ENCODE results near the gene OR13C8. TPM values are rescaled to one million over a fixed set of nuclear protein-coding genes. Genes with fewer than 3 reads are reported as not detected.

The OR13C8 gene
- polyA plus RNA-seq, 1 donor, result not detected

DNA sequence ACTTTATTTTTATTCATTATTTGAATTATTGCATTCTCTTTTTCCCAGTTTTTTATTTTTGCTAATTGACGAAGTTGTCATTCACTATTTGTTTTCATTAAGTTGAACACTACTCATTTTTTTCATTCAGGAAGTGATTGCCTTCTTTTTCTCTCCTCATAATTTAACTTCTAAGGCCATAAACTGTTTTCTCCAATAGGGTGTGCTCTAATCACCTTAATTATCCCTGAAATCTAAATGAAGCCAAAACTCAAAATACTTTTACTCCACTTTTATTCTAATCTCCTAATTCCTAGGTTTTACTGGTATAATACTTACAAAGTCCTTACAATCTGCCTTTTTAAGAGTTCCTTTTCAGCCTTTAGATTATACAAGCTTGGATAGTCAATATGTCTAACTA, 39.4 kb downstream of the OR13C8 start:
- no peak overlapping the region for H3K4me3 ChIP-seq (ENCODE audit: low read length)
- 36% methylated on average over 1 of the region's 1 CpG for WGBS (ENCODE audit: insufficient coverage, low lambda C conversion rate)
- DNase-seq, result no peak
- H3K27me3 ChIP-seq (ENCODE audit: control insufficient read depth, insufficient read depth, low read length), result no peaks in the 10 kb centered on the region
- no peaks in the 10 kb centered on the region for H3K9me3 ChIP-seq (ENCODE audit: control insufficient read depth, low read depth, low read length)
- H3K27ac ChIP-seq (ENCODE audit: low read length), result no peak overlapping the region
- H3K36me3 ChIP-seq (ENCODE audit: control insufficient read depth, insufficient read depth, low read length), result no peaks in the 10 kb centered on the region
- no peaks in the 10 kb centered on the region for H3K4me1 ChIP-seq (ENCODE audit: control insufficient read depth, insufficient read depth, low read length)

GRCh38 chr9:104611213-104611612, 42.2 kb downstream of the OR13C8 start:
- no peaks in the 10 kb centered on the region for H3K4me1 ChIP-seq (ENCODE audit: control insufficient read depth, insufficient read depth, low read length)
- DNase-seq, result no peak
- no peaks in the 10 kb centered on the region for H3K27me3 ChIP-seq (ENCODE audit: control insufficient read depth, insufficient read depth, low read length)
- no peaks in the 10 kb centered on the region for H3K9me3 ChIP-seq (ENCODE audit: control insufficient read depth, low read depth, low read length)
- 71% methylated on average over 1 of the region's 2 CpGs for WGBS (ENCODE audit: insufficient coverage, low lambda C conversion rate)
- H3K27ac ChIP-seq (ENCODE audit: low read length), result no peak overlapping the region
- H3K36me3 ChIP-seq (ENCODE audit: control insufficient read depth, insufficient read depth, low read length), result no peaks in the 10 kb centered on the region
- H3K4me3 ChIP-seq (ENCODE audit: low read length), result no peak overlapping the region

DNA sequence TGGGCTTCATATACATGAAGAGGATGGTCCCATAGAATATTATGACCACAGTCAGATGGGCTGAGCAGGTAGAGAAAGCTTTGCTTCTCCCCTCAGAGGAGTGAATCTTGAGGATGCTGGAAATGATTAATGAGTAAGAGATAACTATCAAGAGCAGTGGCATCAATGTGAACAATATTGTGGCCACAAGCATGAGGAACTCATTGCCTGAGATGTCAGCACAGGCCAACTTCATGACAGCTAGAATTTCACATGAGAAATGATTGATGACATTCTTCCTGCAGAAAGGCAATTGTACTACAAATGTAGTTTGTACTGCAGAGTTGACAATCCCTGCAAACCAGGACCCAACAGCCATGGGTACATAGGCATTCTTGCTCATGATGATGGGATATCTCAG, 48.5 kb downstream of the OR13C8 start:
- no peaks in the 10 kb centered on the region for H3K4me1 ChIP-seq (ENCODE audit: control insufficient read depth, insufficient read depth, low read length)
- H3K36me3 ChIP-seq (ENCODE audit: control insufficient read depth, insufficient read depth, low read length), result no peaks in the 10 kb centered on the region
- H3K9me3 ChIP-seq (ENCODE audit: control insufficient read depth, low read depth, low read length), result no peaks in the 10 kb centered on the region
- no peak overlapping the region for H3K27ac ChIP-seq (ENCODE audit: low read length)
- no peak for DNase-seq
- no peaks in the 10 kb centered on the region for H3K27me3 ChIP-seq (ENCODE audit: control insufficient read depth, insufficient read depth, low read length)
- H3K4me3 ChIP-seq (ENCODE audit: low read length), result no peak overlapping the region

DNA sequence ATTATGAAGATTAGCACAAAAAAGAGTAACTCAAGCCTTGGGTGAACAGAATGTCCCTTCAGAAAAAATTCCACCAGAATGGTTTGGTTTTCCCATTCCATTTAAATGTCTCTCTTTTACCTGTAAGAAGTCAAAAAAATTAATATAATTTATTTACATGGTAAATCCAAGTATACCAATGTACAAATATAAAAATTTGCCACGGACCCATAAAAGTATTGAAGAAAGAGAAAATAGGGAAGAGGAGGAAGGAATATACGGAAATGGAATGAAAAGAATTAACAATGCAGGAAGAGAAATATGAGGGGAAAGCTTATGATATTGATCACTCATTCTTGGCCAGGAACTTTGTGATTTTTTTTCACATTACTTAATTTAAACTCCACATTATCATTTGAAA, 49.1 kb downstream of the OR13C8 start, which contains the start of gene OR13C9:
Gene OR13C9 (minus strand): TSS at position 101 of the 400 bp plus-strand sequence. CDS start 0 bp downstream, at position 101.
- H3K27ac ChIP-seq (ENCODE audit: low read length), result no peak within 1 kb of the TSS
- 83% methylated on average over 2 of the region's 2 CpGs for whole genome bisulfite sequencing (ENCODE audit: insufficient coverage, low lambda C conversion rate)
- no peaks in the 10 kb centered on the region for H3K36me3 ChIP-seq (ENCODE audit: control insufficient read depth, insufficient read depth, low read length)
- H3K9me3 ChIP-seq (ENCODE audit: control insufficient read depth, low read depth, low read length), result no peaks in the 10 kb centered on the region
- no peak within 1 kb of the TSS for H3K4me3 ChIP-seq (ENCODE audit: low read length)
- no peaks in the 10 kb centered on the region for H3K4me1 ChIP-seq (ENCODE audit: control insufficient read depth, insufficient read depth, low read length)
- H3K27me3 ChIP-seq (ENCODE audit: control insufficient read depth, insufficient read depth, low read length), result no peaks in the 10 kb centered on the region
- DNase-seq, result no peak

Other genes starting within 250 kb of the OR13C8 start
- gene OR13F1, start 64.9 kb upstream of the OR13C8 start, polyA plus RNA-seq, result not detected
- gene OR13C4, start 42.0 kb upstream of the OR13C8 start, polyA plus RNA-seq, result not detected
- 0.04 TPM for gene OR13C3, start 32.3 kb upstream of the OR13C8 start, polyA plus RNA-seq
- not detected for gene OR13C5, start 30.2 kb downstream of the OR13C8 start, polyA plus RNA-seq
- gene OR13C2, start 36.5 kb downstream of the OR13C8 start, polyA plus RNA-seq, result not detected
- gene OR13C9, start 49.0 kb downstream of the OR13C8 start, polyA plus RNA-seq, result not detected
- not detected for gene OR13D1, start 125.3 kb downstream of the OR13C8 start, polyA plus RNA-seq
- gene NIPSNAP3A, start 178.5 kb downstream of the OR13C8 start, polyA plus RNA-seq, result 48.8 TPM
- gene NIPSNAP3B, start 195.0 kb downstream of the OR13C8 start, polyA plus RNA-seq, result 4.6 TPM